ENCODE measurements around the gene TTLL4.

The TTLL4 gene

DNA sequence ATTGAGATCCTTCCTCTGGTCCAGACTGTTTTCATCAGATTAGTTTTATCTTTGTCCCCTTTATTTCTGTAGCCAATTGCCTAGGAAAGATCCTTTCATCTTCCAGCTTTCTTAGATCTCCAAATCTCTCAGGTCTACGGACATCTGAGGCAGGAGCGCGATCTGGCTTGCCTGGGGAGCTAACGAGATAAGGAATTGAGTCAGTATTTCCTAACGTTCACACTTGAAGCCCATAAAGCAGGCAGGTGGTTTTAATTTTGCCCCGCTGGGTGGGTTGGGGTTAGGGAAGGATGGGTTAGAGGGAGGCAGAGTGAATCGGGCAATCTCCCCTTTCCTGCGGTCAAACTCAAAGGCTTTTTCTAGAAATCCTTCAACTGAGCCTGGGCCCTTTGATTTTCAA lies 727 bp upstream of the TTLL4 start:
- 0 out of 2 replicates have a peak, but pooled peaks cover 3% of the 10 kb centered on the region for H3K27me3 ChIP-seq (ENCODE audit: control insufficient read depth, low read length)
- H4K20me1 ChIP-seq (ENCODE audit: control insufficient read depth, insufficient read depth, low read depth, low read length), result 0 out of 2 replicates have a peak, but pooled peaks cover 8% of the 10 kb centered on the region
- TF ChIP-seq EZH2phosphoT487 (IDR thresholded peaks at IDR 0.05; ENCODE audit: borderline replicate concordance, low read length), result no peak
- TF ChIP-seq, protein P1, sequence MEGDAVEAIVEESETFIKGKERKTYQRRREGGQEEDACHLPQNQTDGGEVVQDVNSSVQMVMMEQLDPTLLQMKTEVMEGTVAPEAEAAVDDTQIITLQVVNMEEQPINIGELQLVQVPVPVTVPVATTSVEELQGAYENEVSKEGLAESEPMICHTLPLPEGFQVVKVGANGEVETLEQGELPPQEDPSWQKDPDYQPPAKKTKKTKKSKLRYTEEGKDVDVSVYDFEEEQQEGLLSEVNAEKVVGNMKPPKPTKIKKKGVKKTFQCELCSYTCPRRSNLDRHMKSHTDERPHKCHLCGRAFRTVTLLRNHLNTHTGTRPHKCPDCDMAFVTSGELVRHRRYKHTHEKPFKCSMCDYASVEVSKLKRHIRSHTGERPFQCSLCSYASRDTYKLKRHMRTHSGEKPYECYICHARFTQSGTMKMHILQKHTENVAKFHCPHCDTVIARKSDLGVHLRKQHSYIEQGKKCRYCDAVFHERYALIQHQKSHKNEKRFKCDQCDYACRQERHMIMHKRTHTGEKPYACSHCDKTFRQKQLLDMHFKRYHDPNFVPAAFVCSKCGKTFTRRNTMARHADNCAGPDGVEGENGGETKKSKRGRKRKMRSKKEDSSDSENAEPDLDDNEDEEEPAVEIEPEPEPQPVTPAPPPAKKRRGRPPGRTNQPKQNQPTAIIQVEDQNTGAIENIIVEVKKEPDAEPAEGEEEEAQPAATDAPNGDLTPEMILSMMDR (IDR thresholded peaks at IDR 0.05; ENCODE audit: low read depth, low read length, poor library complexity, severe bottlenecking), result no peak
- H3K27ac ChIP-seq (ENCODE audit: low read depth, low read length), result no peak overlapping the region
- H3K4me1 ChIP-seq (ENCODE audit: control insufficient read depth, low read length), result peaks cover 32% of the 10 kb centered on the region
- H3K4me2 ChIP-seq (ENCODE audit: low read length), result no peak overlapping the region
- H3F3A ChIP-seq (ENCODE audit: control insufficient read depth, insufficient read depth), result no peaks in the 10 kb centered on the region
- H3K79me2 ChIP-seq (ENCODE audit: control insufficient read depth, low read length), result peaks cover 39% of the 10 kb centered on the region
- peaks cover 17% of the 10 kb centered on the region for H3K36me3 ChIP-seq (ENCODE audit: control insufficient read depth, low read length)
- no peaks in the 10 kb centered on the region for H3K9me3 ChIP-seq (ENCODE audit: control insufficient read depth, insufficient read depth, low read length)
- no peak overlapping the region for H3K4me3 ChIP-seq (ENCODE audit: low read length)
- H3K9me2 ChIP-seq (replicated peaks; ENCODE audit: control insufficient read depth, low read length), result no peaks in the 10 kb centered on the region

DNA sequence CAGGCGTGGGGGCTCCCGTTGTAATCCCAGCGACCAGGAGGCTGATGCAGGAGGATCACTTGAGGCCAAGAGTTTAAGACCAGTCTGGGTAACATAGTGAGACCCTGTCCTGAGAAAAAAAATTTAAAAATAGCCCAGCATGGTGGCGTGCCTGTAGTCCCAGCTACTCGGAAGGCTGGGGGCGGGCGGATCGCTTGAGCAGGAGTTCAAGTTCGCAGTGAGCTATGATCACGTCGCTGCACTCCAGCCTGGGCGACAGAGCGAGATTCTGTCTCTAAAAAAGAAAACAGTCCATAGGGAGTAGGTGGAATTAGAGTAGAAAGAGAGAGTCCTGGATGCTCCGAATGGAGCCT lies 325 bp upstream of the TTLL4 start:
- no peak overlapping the region for H3K4me3 ChIP-seq (ENCODE audit: low read length)
- H4K20me1 ChIP-seq (ENCODE audit: control insufficient read depth, insufficient read depth, low read depth, low read length), result peaks cover 11% of the 10 kb centered on the region; the same call in 1 of the 2 replicates
- TF ChIP-seq, protein P1 (IDR thresholded peaks at IDR 0.05; ENCODE audit: low read depth, low read length, poor library complexity, severe bottlenecking), result no peak
- no peak for TF ChIP-seq EZH2phosphoT487 (IDR thresholded peaks at IDR 0.05; ENCODE audit: borderline replicate concordance, low read length)
- no peak overlapping the region for H3K27ac ChIP-seq (ENCODE audit: low read depth, low read length)
- no peaks in the 10 kb centered on the region for H3F3A ChIP-seq (ENCODE audit: control insufficient read depth, insufficient read depth)
- peaks cover 20% of the 10 kb centered on the region for H3K36me3 ChIP-seq (ENCODE audit: control insufficient read depth, low read length)
- H3K4me2 ChIP-seq (ENCODE audit: low read length), result peak overlapping the region; percentile 26
- H3K9me3 ChIP-seq (ENCODE audit: control insufficient read depth, insufficient read depth, low read length), result no peaks in the 10 kb centered on the region
- peaks cover 32% of the 10 kb centered on the region for H3K4me1 ChIP-seq (ENCODE audit: control insufficient read depth, low read length)
- no peaks in the 10 kb centered on the region for H3K9me2 ChIP-seq (replicated peaks; ENCODE audit: control insufficient read depth, low read length)
- peaks cover 43% of the 10 kb centered on the region for H3K79me2 ChIP-seq (ENCODE audit: control insufficient read depth, low read length)
- 0 out of 2 replicates have a peak, but pooled peaks cover 3% of the 10 kb centered on the region for H3K27me3 ChIP-seq (ENCODE audit: control insufficient read depth, low read length)

DNA sequence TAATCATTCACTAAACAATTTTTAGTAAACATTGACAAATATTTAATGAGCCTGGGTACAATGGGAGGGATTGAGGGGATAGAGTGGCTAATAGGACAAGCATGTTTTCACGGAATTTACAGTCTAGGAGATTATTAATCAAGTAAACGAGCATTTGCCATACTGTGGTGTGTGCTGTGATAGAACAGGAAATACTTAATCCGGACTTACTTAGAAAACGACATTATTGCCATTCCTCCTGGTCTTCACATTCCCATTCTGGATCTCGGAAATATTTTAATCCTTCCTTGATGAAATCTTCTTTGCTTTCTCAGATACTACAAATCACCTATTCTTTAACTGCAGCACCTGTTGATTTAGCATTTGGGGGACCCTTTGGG lies 905 bp downstream of the TTLL4 start:
- peak overlapping the region; percentile 91 for H3K4me2 ChIP-seq (ENCODE audit: low read length)
- peaks cover 28% of the 10 kb centered on the region for H3K36me3 ChIP-seq (ENCODE audit: control insufficient read depth, low read length)
- no peaks in the 10 kb centered on the region for H3K9me3 ChIP-seq (ENCODE audit: control insufficient read depth, insufficient read depth, low read length)
- TF ChIP-seq, protein P1 (IDR thresholded peaks at IDR 0.05; ENCODE audit: low read depth, low read length, poor library complexity, severe bottlenecking), result no peak
- no peak for TF ChIP-seq EZH2phosphoT487 (IDR thresholded peaks at IDR 0.05; ENCODE audit: borderline replicate concordance, low read length)
- H3K27ac ChIP-seq (ENCODE audit: low read depth, low read length), result peak overlapping the region; percentile 53
- H3K4me1 ChIP-seq (ENCODE audit: control insufficient read depth, low read length), result peaks cover 32% of the 10 kb centered on the region
- H4K20me1 ChIP-seq (ENCODE audit: control insufficient read depth, insufficient read depth, low read depth, low read length), result peaks cover 12% of the 10 kb centered on the region; the same call in 1 of the 2 replicates
- H3K4me3 ChIP-seq (ENCODE audit: low read length), result peak overlapping the region; percentile 92
- H3K27me3 ChIP-seq (ENCODE audit: control insufficient read depth, low read length), result 0 out of 2 replicates have a peak, but pooled peaks cover 3% of the 10 kb centered on the region
- peaks cover 52% of the 10 kb centered on the region for H3K79me2 ChIP-seq (ENCODE audit: control insufficient read depth, low read length)
- H3F3A ChIP-seq (ENCODE audit: control insufficient read depth, insufficient read depth), result no peaks in the 10 kb centered on the region
- H3K9me2 ChIP-seq (replicated peaks; ENCODE audit: control insufficient read depth, low read length), result no peaks in the 10 kb centered on the region
